GM19324 (cell line): ENCODE measurements around the gene ETS1.

Experiments used
- ATAC-seq: cut with Tn5 transposase; IDR thresholded peaks from one replicate; pipeline ENCODE4 v1.9.1; 2021; ENCODE audit warnings: mild to moderate bottlenecking, moderate library complexity; ENCODE audit not compliant: unreplicated experiment, low FRiP score

The ETS1 gene

GRCh38 chr11:128573638-128574037 lies 13.7 kb downstream of the ETS1 start:
- ATAC-seq = no peak

- ATAC-seq = no peak
Observed at GRCh38 chr11:128572965-128573364, 14.4 kb downstream of the ETS1 start.

GRCh38 chr11:128570632-128571031 lies 16.7 kb downstream of the ETS1 start:
- ATAC-seq = no peak

GRCh38 chr11:128569291-128569690 lies 18.1 kb downstream of the ETS1 start:
- no peak for ATAC-seq

GRCh38 chr11:128568166-128568778 lies 19.1 kb downstream of the ETS1 start:
- ATAC-seq = no peak

- no peak for ATAC-seq
Observed at GRCh38 chr11:128567130-128567529, 20.2 kb downstream of the ETS1 start.

- no peak for ATAC-seq
Observed at GRCh38 chr11:128565881-128566280, 21.5 kb downstream of the ETS1 start.

- ATAC-seq = no peak
Observed at GRCh38 chr11:128564642-128565245, 22.6 kb downstream of the ETS1 start.

- no peak for ATAC-seq
Observed at GRCh38 chr11:128563942-128564641, 23.3 kb downstream of the ETS1 start.

- ATAC-seq = no peak
Observed at GRCh38 chr11:128563308-128563707, 24.1 kb downstream of the ETS1 start.

GRCh38 chr11:128559496-128560103 lies 27.8 kb downstream of the ETS1 start:
- ATAC-seq = no peak

GRCh38 chr11:128555606-128556005 lies 31.8 kb downstream of the ETS1 start:
- ATAC-seq = no peak

GRCh38 chr11:128553662-128554362 lies 33.5 kb downstream of the ETS1 start:
- no peak for ATAC-seq

- peak; percentile 60 for ATAC-seq
Observed at GRCh38 chr11:128552783-128553661, 34.3 kb downstream of the ETS1 start.

GRCh38 chr11:128551611-128552335 lies 35.6 kb downstream of the ETS1 start:
- ATAC-seq = peak; percentile 66

- no peak for ATAC-seq
Observed at GRCh38 chr11:128551058-128551457, 36.3 kb downstream of the ETS1 start.

GRCh38 chr11:128550261-128550821 lies 37.0 kb downstream of the ETS1 start:
- no peak for ATAC-seq

GRCh38 chr11:128549256-128549944 lies 38.0 kb downstream of the ETS1 start:
- ATAC-seq = no peak
